Astrocyte (in vitro differentiated cells and primary cell): Measurements from ENCODE around the gene LRCH1. TPM values are rescaled to one million over a fixed set of nuclear protein-coding genes. Genes with fewer than 3 reads are reported as not detected.

Experiments
- DNase-seq: peaks from one replicate; pipeline ENCODE4 v3.0.0-alpha.2; 2010; ENCODE audit warnings: low read depth
- FAIRE-seq: peaks from 2 replicates; lab custom pipeline; 2011; peaks lifted over from hg19 to GRCh38; lab: Jason Lieb, UNC
- H2AFZ ChIP-seq: 2 replicates; pipeline ENCODE4 v1.6.0; 2012; ENCODE audit warnings: low read depth, low read length, inconsistent platforms
- H3K27ac ChIP-seq: 2 replicates; pipeline ENCODE4 v1.5.1; 2011; ENCODE audit warnings: low read depth, low read length, inconsistent platforms
- H3K27me3 ChIP-seq: 2 replicates; pipeline ENCODE4 v1.6.0; 2011; ENCODE audit warnings: low read length, inconsistent platforms; ENCODE audit not compliant: insufficient read depth
- H3K36me3 ChIP-seq: 2 replicates; pipeline ENCODE4 v1.5.1; 2011; ENCODE audit warnings: low read length, inconsistent platforms; ENCODE audit not compliant: insufficient read depth
- H3K4me1 ChIP-seq: 2 replicates; pipeline ENCODE4 v1.5.1; 2011; ENCODE audit warnings: low read length, inconsistent platforms; ENCODE audit not compliant: insufficient read depth
- H3K4me2 ChIP-seq: 2 replicates; pipeline ENCODE4 v1.6.0; 2012; ENCODE audit warnings: low read length, inconsistent platforms
- H3K4me3 ChIP-seq: 2 replicates; pipeline ENCODE4 v1.5.1; 2011; ENCODE audit warnings: low read depth, mild to moderate bottlenecking, low read length, inconsistent platforms; ENCODE audit not compliant: insufficient read depth
- H3K79me2 ChIP-seq: 2 replicates; pipeline ENCODE4 v1.6.0; 2012; ENCODE audit warnings: mild to moderate bottlenecking, low read length, inconsistent platforms; ENCODE audit not compliant: insufficient read depth
- H3K9ac ChIP-seq: 2 replicates; pipeline ENCODE4 v1.6.0; 2012; ENCODE audit warnings: mild to moderate bottlenecking, low read length, inconsistent platforms
- H3K9me3 ChIP-seq: 2 replicates; pipeline ENCODE4 v1.5.1; 2012; ENCODE audit warnings: low read depth, mild to moderate bottlenecking, low read length, inconsistent platforms; ENCODE audit not compliant: insufficient read depth
- H4K20me1 ChIP-seq: 2 replicates; pipeline ENCODE4 v1.6.0; 2012; ENCODE audit warnings: low read length, inconsistent platforms; ENCODE audit not compliant: insufficient read depth
- H3K27ac Mint-ChIP-seq: one replicate; pipeline ENCODE4 v1.8.0; 2021; ENCODE audit warnings: mild to moderate bottlenecking, mixed read lengths; ENCODE audit not compliant: unreplicated experiment
- H3K27me3 Mint-ChIP-seq: one replicate; pipeline ENCODE4 v1.8.0; 2021; ENCODE audit warnings: low read depth, mixed read lengths; ENCODE audit not compliant: unreplicated experiment
- H3K36me3 Mint-ChIP-seq: one replicate; pipeline ENCODE4 v1.8.0; 2021; ENCODE audit warnings: low read depth, mixed read lengths; ENCODE audit not compliant: unreplicated experiment
- H3K4me1 Mint-ChIP-seq: one replicate; pipeline ENCODE4 v1.8.0; 2021; ENCODE audit warnings: low read depth, mixed read lengths; ENCODE audit not compliant: unreplicated experiment
- H3K4me3 Mint-ChIP-seq: one replicate; pipeline ENCODE4 v1.8.0; 2021; ENCODE audit warnings: mild to moderate bottlenecking, moderate library complexity, mixed read lengths; ENCODE audit not compliant: unreplicated experiment
- H3K9me3 Mint-ChIP-seq: one replicate; pipeline ENCODE4 v1.8.0; 2021; ENCODE audit warnings: mild to moderate bottlenecking, mixed read lengths; ENCODE audit not compliant: unreplicated experiment
- EZH2 ChIP-seq: IDR thresholded peaks from 2 replicates; pipeline ENCODE4 v1.6.1; 2012; ENCODE audit warnings: mild to moderate bottlenecking, low read length, inconsistent platforms; ENCODE audit not compliant: insufficient read depth
- total RNA-seq: library from RNA; stranded (reverse); gene quantifications from 2 replicates; pipeline ENCODE4 v1.2.1, GENCODE V29; 2021
- TF ChIP-seq, protein P1 (sequence below): IDR thresholded peaks from 2 replicates; pipeline ENCODE4 v1.5.1; 2011; ENCODE audit warnings: low read depth, mild to moderate bottlenecking, inconsistent platforms, low read length, moderate library complexity; ENCODE audit not compliant: insufficient read depth

Gene LRCH1
- total RNA-seq, 1 donor from 2014 or later, result 17.7 TPM

DNA sequence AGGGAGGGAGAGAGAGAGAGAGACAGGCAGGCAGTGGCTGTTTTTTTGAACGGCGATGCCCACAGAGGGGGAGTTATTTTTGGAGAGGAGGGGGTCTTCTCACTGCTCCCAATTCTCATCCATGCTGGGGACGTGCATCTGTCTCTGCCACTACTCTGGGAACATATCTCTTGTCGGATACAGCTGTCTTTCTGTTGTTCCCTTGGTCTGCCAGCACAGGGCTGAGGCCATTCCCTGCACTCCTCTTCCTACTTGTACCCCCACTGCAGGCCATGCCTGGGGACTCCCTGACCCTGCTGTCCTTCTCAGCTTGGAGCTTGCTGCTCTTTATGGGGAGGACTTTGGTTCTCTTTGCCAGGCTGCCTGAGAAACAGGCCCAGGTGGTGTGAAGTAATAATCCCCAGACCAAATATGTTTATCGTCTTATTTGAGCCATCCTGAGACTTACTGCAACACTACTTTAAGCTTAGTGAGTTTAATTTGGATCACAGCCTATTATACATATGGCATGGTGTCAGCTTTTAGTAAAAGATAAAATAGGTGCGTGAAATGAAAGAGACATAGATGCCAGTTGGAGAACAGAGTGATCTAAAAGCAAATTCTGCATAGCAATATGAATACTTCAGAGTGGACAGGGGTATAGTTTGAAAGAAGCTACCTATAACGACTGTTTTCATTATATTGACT is 19.1 kb downstream of the LRCH1 start:
- Mint-ChIP-seq H3K27ac (peak overlapping the region; percentile 88), H3K36me3 (peaks cover 5% of the 10 kb centered on the region), H3K27me3 (no peaks in the 10 kb centered on the region), H3K9me3 (peaks cover 1% of the 10 kb centered on the region), H3K4me3 (peak overlapping the region; percentile 54), H3K4me1 (peaks cover 47% of the 10 kb centered on the region)
- Histone ChIP-seq H3K27ac (peak overlapping the region; percentile 19), H3K4me3 (no peak overlapping the region), H3K4me1 (peaks cover 26% of the 10 kb centered on the region), H3K9ac (no peak overlapping the region), H4K20me1 (peaks cover 79% of the 10 kb centered on the region), H3K27me3 (no peaks in the 10 kb centered on the region), H3K36me3 (no peaks in the 10 kb centered on the region), H3K79me2 (peaks cover 81% of the 10 kb centered on the region), H3K4me2 (peak overlapping the region; percentile 69), H3K9me3 (no peaks in the 10 kb centered on the region), H2AFZ (no peak overlapping the region)
- FAIRE-seq, result no peak
- no peak for TF ChIP-seq EZH2
- TF ChIP-seq, protein P1, sequence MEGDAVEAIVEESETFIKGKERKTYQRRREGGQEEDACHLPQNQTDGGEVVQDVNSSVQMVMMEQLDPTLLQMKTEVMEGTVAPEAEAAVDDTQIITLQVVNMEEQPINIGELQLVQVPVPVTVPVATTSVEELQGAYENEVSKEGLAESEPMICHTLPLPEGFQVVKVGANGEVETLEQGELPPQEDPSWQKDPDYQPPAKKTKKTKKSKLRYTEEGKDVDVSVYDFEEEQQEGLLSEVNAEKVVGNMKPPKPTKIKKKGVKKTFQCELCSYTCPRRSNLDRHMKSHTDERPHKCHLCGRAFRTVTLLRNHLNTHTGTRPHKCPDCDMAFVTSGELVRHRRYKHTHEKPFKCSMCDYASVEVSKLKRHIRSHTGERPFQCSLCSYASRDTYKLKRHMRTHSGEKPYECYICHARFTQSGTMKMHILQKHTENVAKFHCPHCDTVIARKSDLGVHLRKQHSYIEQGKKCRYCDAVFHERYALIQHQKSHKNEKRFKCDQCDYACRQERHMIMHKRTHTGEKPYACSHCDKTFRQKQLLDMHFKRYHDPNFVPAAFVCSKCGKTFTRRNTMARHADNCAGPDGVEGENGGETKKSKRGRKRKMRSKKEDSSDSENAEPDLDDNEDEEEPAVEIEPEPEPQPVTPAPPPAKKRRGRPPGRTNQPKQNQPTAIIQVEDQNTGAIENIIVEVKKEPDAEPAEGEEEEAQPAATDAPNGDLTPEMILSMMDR, result no peak
- no peak for DNase-seq

DNA sequence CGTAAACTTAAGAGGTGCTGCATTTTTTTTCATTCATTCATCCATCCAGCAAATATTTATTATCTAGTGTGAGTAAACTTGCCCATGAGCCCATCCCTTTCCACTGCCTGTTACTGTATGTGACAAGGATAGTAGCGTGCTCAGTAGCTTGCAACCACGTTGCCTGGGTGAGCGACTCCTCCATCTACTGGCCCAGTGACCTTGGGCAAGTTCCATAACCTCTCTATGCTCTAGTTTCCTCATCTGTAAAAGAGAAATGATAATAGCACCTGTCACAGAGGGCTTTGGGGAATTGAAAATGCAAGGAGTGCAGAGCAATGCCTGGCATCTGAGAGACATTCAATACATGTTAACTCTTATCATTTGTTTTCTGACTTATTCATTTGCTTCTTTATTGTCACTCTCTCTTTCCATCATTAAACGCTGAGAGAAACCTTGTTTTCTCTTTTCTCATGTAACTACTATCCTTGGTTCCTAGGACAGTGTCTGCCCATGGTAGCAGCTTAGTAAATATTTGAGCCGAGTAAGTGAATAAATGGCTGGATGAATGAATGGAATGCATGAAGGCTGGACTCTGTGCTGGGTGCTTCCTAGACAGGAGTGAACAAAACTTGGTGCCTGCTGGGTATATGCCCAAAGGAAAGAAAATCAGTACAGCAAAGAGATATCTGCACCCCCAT is 19.9 kb downstream of the LRCH1 start:
- Mint-ChIP-seq H3K9me3 (peaks cover 1% of the 10 kb centered on the region), H3K4me3 (no peak overlapping the region), H3K27me3 (no peaks in the 10 kb centered on the region), H3K4me1 (peaks cover 47% of the 10 kb centered on the region), H3K27ac (peak overlapping the region; percentile 34), H3K36me3 (peaks cover 5% of the 10 kb centered on the region)
- peaks cover 80% of the 10 kb centered on the region for H3K79me2 ChIP-seq
- no peaks in the 10 kb centered on the region for H3K36me3 ChIP-seq
- DNase-seq, result no peak
- no peak for TF ChIP-seq EZH2
- TF ChIP-seq, protein P1, result no peak
- H4K20me1 ChIP-seq, result peaks cover 79% of the 10 kb centered on the region
- H2AFZ ChIP-seq, result no peak overlapping the region
- H3K27ac ChIP-seq, result no peak overlapping the region
- no peak overlapping the region for H3K4me2 ChIP-seq
- no peak overlapping the region for H3K9ac ChIP-seq
- no peak for FAIRE-seq
- H3K4me1 ChIP-seq, result peaks cover 26% of the 10 kb centered on the region
- no peaks in the 10 kb centered on the region for H3K9me3 ChIP-seq
- H3K27me3 ChIP-seq, result no peaks in the 10 kb centered on the region
- no peak overlapping the region for H3K4me3 ChIP-seq
